Neuronal stem cell (in vitro differentiated cells): ENCODE data around the gene TMEM165.
"Not testable (repeated sequence)": the region's sequence is repeated elsewhere in the genome, so short reads cannot be mapped to it uniquely, and the experiment has no call there.

Source experiments
- DNase-seq: peaks from one replicate; pipeline ENCODE4 v3.0.0-alpha.2; 2013; ENCODE audit warnings: low spot score
- H2AFZ ChIP-seq: one replicate; pipeline ENCODE4 v1.6.1; 2013; ENCODE audit warnings: mild to moderate bottlenecking, low read length, inconsistent platforms
- H2AK5ac ChIP-seq: 2 replicates; pipeline ENCODE4 v1.6.1; 2013; ENCODE audit warnings: low read depth, mild to moderate bottlenecking, inconsistent platforms, low read length, moderate library complexity, mixed read lengths
- H2BK120ac ChIP-seq: 2 replicates; pipeline ENCODE4 v1.6.1; 2013; ENCODE audit warnings: low read depth, mild to moderate bottlenecking, inconsistent platforms, low read length, moderate library complexity, mixed read lengths
- H2BK12ac ChIP-seq: one replicate; pipeline ENCODE4 v1.6.1; 2013; ENCODE audit warnings: low read length, inconsistent platforms
- H2BK15ac ChIP-seq: 2 replicates; pipeline ENCODE4 v1.6.1; 2013; ENCODE audit warnings: mild to moderate bottlenecking, low read length, inconsistent platforms, mixed read lengths
- H2BK5ac ChIP-seq: one replicate; pipeline ENCODE4 v1.6.1; 2013; ENCODE audit warnings: inconsistent platforms, mild to moderate bottlenecking, low read length, moderate library complexity
- H3K14ac ChIP-seq: one replicate; pipeline ENCODE4 v1.6.1; 2013; ENCODE audit warnings: low read length, inconsistent platforms
- H3K18ac ChIP-seq: 2 replicates; pipeline ENCODE4 v1.6.1; 2013; ENCODE audit warnings: low read length, inconsistent platforms
- H3K23ac ChIP-seq: 2 replicates; pipeline ENCODE4 v1.6.1; 2013; ENCODE audit warnings: low read depth, mild to moderate bottlenecking, mixed read lengths, low read length, inconsistent platforms; ENCODE audit not compliant: poor library complexity
- H3K27ac ChIP-seq: replicated peaks from 3 replicates; pipeline ENCODE4 v1.5.1; 2013; ENCODE audit warnings: low read length, inconsistent platforms
- H3K27me3 ChIP-seq, 3 experiments: 2 replicates each; pipeline ENCODE4 v1.6.1; 2013; ENCODE audit warnings: low read length in 3 of 3, mild to moderate bottlenecking in 2 of 3, inconsistent platforms in 1 of 3, low read depth in 1 of 3, mixed read lengths in 1 of 3, moderate library complexity in 1 of 3; ENCODE audit not compliant: control insufficient read depth in 3 of 3, insufficient read depth in 3 of 3
- H3K36me3 ChIP-seq, 2 donors: replicated peaks in 1 of 2; 2 replicates each; pipeline ENCODE4 v1.6.1; 2013; ENCODE audit warnings: low read length in 2 of 2; ENCODE audit not compliant: control insufficient read depth in 2 of 2, insufficient read depth in 2 of 2
- H3K4ac ChIP-seq: 2 replicates; pipeline ENCODE4 v1.6.1; 2013; ENCODE audit warnings: inconsistent platforms, mild to moderate bottlenecking, low read length, moderate library complexity
- H3K4me1 ChIP-seq, 2 donors: 1 replicate in 1 of 2; 2 replicates in 1 of 2; pipeline ENCODE4 v1.6.1; 2013; ENCODE audit warnings: low read length in 2 of 2, low read depth in 1 of 2; ENCODE audit not compliant: control insufficient read depth in 2 of 2, insufficient read depth in 1 of 2
- H3K4me2 ChIP-seq: one replicate; pipeline ENCODE4 v1.6.1; 2013; ENCODE audit warnings: mild to moderate bottlenecking, low read length, inconsistent platforms; ENCODE audit not compliant: insufficient read depth, poor library complexity, severe bottlenecking
- H3K4me3 ChIP-seq, 2 donors: 2 replicates each; pipeline ENCODE4 v1.5.1; 2013; ENCODE audit warnings: low read length in 2 of 2, mild to moderate bottlenecking in 2 of 2, inconsistent platforms in 1 of 2, moderate library complexity in 1 of 2
- H3K79me1 ChIP-seq: one replicate; pipeline ENCODE4 v1.6.1; 2013; ENCODE audit warnings: low read depth, mild to moderate bottlenecking, inconsistent platforms, low read length, moderate library complexity
- H3K9ac ChIP-seq: one replicate; pipeline ENCODE4 v1.6.1; 2013; ENCODE audit warnings: mild to moderate bottlenecking, low read depth, low read length, inconsistent platforms; ENCODE audit not compliant: poor library complexity
- H3K9me3 ChIP-seq, 2 donors: replicated peaks in 1 of 2; 2 replicates each; pipeline versions ENCODE3 to v1.6.1; 2013; ENCODE audit warnings: low read length in 2 of 2, mild to moderate bottlenecking in 2 of 2, inconsistent platforms in 1 of 2, low read depth in 1 of 2, mixed read lengths in 1 of 2, moderate library complexity in 1 of 2; ENCODE audit not compliant: control insufficient read depth in 2 of 2, insufficient read depth in 1 of 2
- H4K8ac ChIP-seq: one replicate; pipeline ENCODE4 v1.6.1; 2013; ENCODE audit warnings: low read depth, mild to moderate bottlenecking, inconsistent platforms, low read length, moderate library complexity
- H4K91ac ChIP-seq: one replicate; pipeline ENCODE4 v1.6.1; 2013; ENCODE audit warnings: low read length, low read depth, mild to moderate bottlenecking, inconsistent platforms; ENCODE audit not compliant: poor library complexity
- WGBS, 2 donors: extraction: QIAGEN DNeasy Blood & Tissue Kit; methylation state at CpG; one replicate each; pipeline ENCODE4 v1.1.7; 2013; ENCODE audit warnings: missing lambda C conversion rate in 2 of 2, mixed read lengths in 1 of 2; ENCODE audit not compliant: insufficient read length in 2 of 2, insufficient replicate concordance in 1 of 2; ENCODE audit errors: extremely low coverage in 2 of 2; 5-methylcytosine and 5-hydroxymethylcytosine counted together

Gene TMEM165

GRCh38 chr4:55347610-55348228 is 48.0 kb upstream of the TMEM165 start:
- no peak overlapping the region for H2BK12ac ChIP-seq
- H2BK120ac ChIP-seq = no peak overlapping the region
- H4K8ac ChIP-seq = no peak overlapping the region
- H2AK5ac ChIP-seq = no peak overlapping the region
- no peak overlapping the region for H4K91ac ChIP-seq
- H3K79me1 ChIP-seq = no peaks in the 10 kb centered on the region
- H2AFZ ChIP-seq = no peak overlapping the region
- peaks cover 3 to 4% of the 10 kb centered on the region in 2 donors for H3K4me1 ChIP-seq
- no peak for DNase-seq
- peak overlapping the region in 1 of 2 donors; percentile 69 for H3K4me3 ChIP-seq
- whole genome bisulfite sequencing, 2 donors = no CpG with 5 or more reads among the region's 3 CpGs
- H3K9ac ChIP-seq = no peak overlapping the region
- no peak overlapping the region for H3K18ac ChIP-seq
- no peak overlapping the region for H3K14ac ChIP-seq
- H3K9me3 ChIP-seq = peaks cover 0 to 7% of the 10 kb centered on the region in 2 donors
- H2BK5ac ChIP-seq = no peak overlapping the region
- peaks cover 0 to 3% (median 0%) of the 10 kb centered on the region in 3 experiments for H3K27me3 ChIP-seq
- peaks cover 0 to 18% of the 10 kb centered on the region in 2 donors for H3K36me3 ChIP-seq
- no peak overlapping the region for H2BK15ac ChIP-seq
- no peak overlapping the region for H3K4me2 ChIP-seq
- H3K4ac ChIP-seq = no peak overlapping the region
- no peak overlapping the region for H3K23ac ChIP-seq
- H3K27ac ChIP-seq = no peak overlapping the region

- H2BK120ac ChIP-seq = no peak overlapping the region
- no peaks in the 10 kb centered on the region for H3K79me1 ChIP-seq
- no peak overlapping the region for H3K23ac ChIP-seq
- WGBS, 2 donors = no CpG with 5 or more reads among the region's 3 CpGs
- no peak overlapping the region for H2AK5ac ChIP-seq
- H2AFZ ChIP-seq = no peak overlapping the region
- H3K4me3 ChIP-seq = no peak overlapping the region
- no peak overlapping the region for H3K27ac ChIP-seq
- no peak overlapping the region for H4K91ac ChIP-seq
- no peak overlapping the region for H2BK5ac ChIP-seq
- H4K8ac ChIP-seq = no peak overlapping the region
- no peak overlapping the region for H3K9ac ChIP-seq
- no peak overlapping the region for H2BK15ac ChIP-seq
- no peak overlapping the region for H2BK12ac ChIP-seq
- no peak for DNase-seq
- no peak overlapping the region for H3K18ac ChIP-seq
- peaks cover 3 to 4% of the 10 kb centered on the region in 2 donors for H3K4me1 ChIP-seq
- no peak overlapping the region for H3K4ac ChIP-seq
- no peak overlapping the region for H3K4me2 ChIP-seq
- H3K27me3 ChIP-seq = peaks cover 0 to 3% (median 0%) of the 10 kb centered on the region in 3 experiments
- H3K14ac ChIP-seq = no peak overlapping the region
- peaks cover 0 to 7% of the 10 kb centered on the region in 2 donors for H3K9me3 ChIP-seq
- peaks cover 0 to 22% of the 10 kb centered on the region in 2 donors for H3K36me3 ChIP-seq
Measured at GRCh38 chr4:55348466-55348865, 47.3 kb upstream of the TMEM165 start.

GRCh38 chr4:55350870-55351269 is 44.9 kb upstream of the TMEM165 start:
- not testable (repeated sequence) for H3K9ac ChIP-seq, H3K27ac ChIP-seq, H3K4me2 ChIP-seq, H2AK5ac ChIP-seq, H3K23ac ChIP-seq, H3K14ac ChIP-seq, H2BK12ac ChIP-seq, H2BK5ac ChIP-seq, H3K27me3 ChIP-seq, H3K79me1 ChIP-seq, H3K18ac ChIP-seq, H3K4ac ChIP-seq, H2AFZ ChIP-seq, H2BK15ac ChIP-seq, H2BK120ac ChIP-seq, H3K4me1 ChIP-seq, DNase-seq, H4K91ac ChIP-seq, H4K8ac ChIP-seq, H3K4me3 ChIP-seq
- no CpG with 5 or more reads among the region's 10 CpGs for WGBS, 2 donors
- Histone ChIP-seq H3K36me3 (peaks cover 0 to 35% of the 10 kb centered on the region in 2 donors), H3K9me3 (peaks cover 0 to 11% of the 10 kb centered on the region in 2 donors)

GRCh38 chr4:55351824-55352223 is 43.9 kb upstream of the TMEM165 start:
- Histone ChIP-seq H2BK15ac (no peak overlapping the region), H3K79me1 (no peaks in the 10 kb centered on the region)
- no peak for DNase-seq

More at GRCh38 chr4:55351824-55352223, 43.9 kb upstream of the TMEM165 start:
- H3K4me2 ChIP-seq = no peak overlapping the region
- no peak overlapping the region for H2BK12ac ChIP-seq
- H2AFZ ChIP-seq = no peak overlapping the region
- no peak overlapping the region for H3K18ac ChIP-seq
- no peak overlapping the region for H4K8ac ChIP-seq
- H3K9me3 ChIP-seq = peaks cover 0 to 11% of the 10 kb centered on the region in 2 donors
- H3K36me3 ChIP-seq = peaks cover 0 to 35% of the 10 kb centered on the region in 2 donors
- no peak overlapping the region for H3K14ac ChIP-seq
- no peak overlapping the region for H3K4ac ChIP-seq
- no peak overlapping the region for H3K4me3 ChIP-seq
- H3K9ac ChIP-seq = no peak overlapping the region
- H3K23ac ChIP-seq = no peak overlapping the region
- H2BK120ac ChIP-seq = no peak overlapping the region
- no peak overlapping the region for H3K27ac ChIP-seq
- peaks cover 0 to 1% of the 10 kb centered on the region in 2 donors for H3K4me1 ChIP-seq
- H2BK5ac ChIP-seq = no peak overlapping the region
- no peak overlapping the region for H4K91ac ChIP-seq
- H2AK5ac ChIP-seq = no peak overlapping the region
- peaks cover 0 to 3% (median 0%) of the 10 kb centered on the region in 3 experiments for H3K27me3 ChIP-seq
